GM12878 (cell line): ENCODE measurements around the gene IFT22. TPM values are rescaled to one million over a fixed set of nuclear protein-coding genes. Genes with fewer than 3 reads are reported as not detected.

Source experiments
- ATAC-seq: fragments of 200-7000 bp; cut with Tn5 transposase; 3 replicates; pipeline ENCODE4 v1.9.1; 2020; ENCODE audit warnings: mild to moderate bottlenecking, moderate library complexity
- BruUV-seq: library from RNA; stranded (reverse); fragments of 400-500 nt; replicated peaks from 2 replicates; lab custom pipeline; 2021; lab: Mats Ljungman, UMichigan
- CTCF ChIA-PET: fragments of 300-600 bp; sonication (Branson Sonifier 250); formaldehyde crosslinking; extraction: SDS; loops from one replicate; lab custom pipeline; 2021; ENCODE audit warnings: inconsistent platforms; lab: Yijun Ruan, JAX
- POLR2A ChIA-PET: fragments of 350-600 bp; formaldehyde crosslinking; extraction: SDS; loops from one replicate; lab custom pipeline; 2021; ENCODE audit warnings: inconsistent platforms; lab: Charles Lee
- RAD21 ChIA-PET: fragments of 300-600 bp; sonication (Branson Sonifier 250); formaldehyde crosslinking; loops from one replicate; lab custom pipeline; 2023; ENCODE audit warnings: antibody characterized with exemption; ENCODE audit not compliant: unreplicated experiment; lab: Charles Lee
- SMC1A ChIA-PET: fragments of 300-600 bp; sonication (Branson Sonifier 250); formaldehyde crosslinking; loops from one replicate; lab custom pipeline; 2023; ENCODE audit not compliant: unreplicated experiment, uncharacterized antibody; lab: Charles Lee
- DNase-seq: peaks from one replicate; pipeline ENCODE4 v3.0.0-alpha.2; 2011; ENCODE audit warnings: low read depth, low spot score
- FAIRE-seq: peaks from 3 replicates; lab custom pipeline; 2011; peaks lifted over from hg19 to GRCh38; lab: Jason Lieb, UNC
- H2AFZ ChIP-seq: 2 replicates; pipeline ENCODE4 v1.6.0; 2011; ENCODE audit warnings: low read depth, low read length, control low read depth; ENCODE audit not compliant: control insufficient read depth
- H3K27ac ChIP-seq: 2 replicates; pipeline ENCODE4 v1.5.1; 2011; ENCODE audit warnings: control low read depth; ENCODE audit not compliant: control insufficient read depth, insufficient read depth
- H3K27me3 ChIP-seq, 2 experiments: replicated peaks in 1 of 2; 2 replicates each; pipeline versions ENCODE4 v1.6.0 to v1.6.1; 2011; ENCODE audit warnings: low read length in 1 of 2; ENCODE audit not compliant: control insufficient read depth in 2 of 2, insufficient read depth in 2 of 2
- H3K36me3 ChIP-seq, 2 experiments: 2 replicates each; pipeline ENCODE4 v1.5.1; 2011; ENCODE audit warnings: low read length in 1 of 2; ENCODE audit not compliant: control insufficient read depth in 2 of 2, insufficient read depth in 2 of 2
- H3K4me1 ChIP-seq: 2 replicates; pipeline ENCODE4 v1.6.1; 2011; ENCODE audit warnings: mild to moderate bottlenecking, low read length, moderate library complexity, mixed read lengths; ENCODE audit not compliant: control insufficient read depth, insufficient read depth
- H3K4me2 ChIP-seq: 2 replicates; pipeline ENCODE4 v1.6.0; 2011; ENCODE audit warnings: control low read depth; ENCODE audit not compliant: control insufficient read depth, insufficient read depth
- H3K4me3 ChIP-seq: fragments of 200-600 bp; sonication (generic); 2 replicates; pipeline ENCODE4 v1.5.1; 2016
- H3K79me2 ChIP-seq: 2 replicates; pipeline ENCODE4 v1.6.0; 2011; ENCODE audit warnings: low read length; ENCODE audit not compliant: control insufficient read depth, insufficient read depth
- H3K9ac ChIP-seq: 2 replicates; pipeline ENCODE4 v1.8.0; 2011; ENCODE audit warnings: low read length, control low read depth, mixed read lengths; ENCODE audit not compliant: control insufficient read depth, insufficient read depth
- H3K9me3 ChIP-seq: replicated peaks from 3 replicates; pipeline ENCODE4 v1.5.1; 2011; ENCODE audit warnings: mild to moderate bottlenecking, low read length; ENCODE audit not compliant: control insufficient read depth, insufficient read depth
- H4K20me1 ChIP-seq: 2 replicates; pipeline ENCODE4 v1.6.0; 2011; ENCODE audit not compliant: control insufficient read depth, insufficient read depth
- IRF4 ChIP-seq: IDR thresholded peaks from 2 replicates; pipeline ENCODE4 v1.6.1; 2011; ENCODE audit warnings: low read depth, low read length
- JUND ChIP-seq: IDR thresholded peaks from 2 replicates; pipeline ENCODE4 v1.6.1; 2012; ENCODE audit warnings: low read depth, mild to moderate bottlenecking, low read length, improper control_type of control experiment, moderate library complexity
- MEF2A ChIP-seq: IDR thresholded peaks from 2 replicates; pipeline ENCODE4 v1.6.1; 2011; ENCODE audit warnings: low read depth, mild to moderate bottlenecking, low read length, moderate library complexity; ENCODE audit not compliant: insufficient read depth
- MXI1 ChIP-seq: fragments of 150-350 bp; IDR thresholded peaks from 2 replicates; pipeline ENCODE4 v1.6.1; 2011; ENCODE audit warnings: low read depth, mild to moderate bottlenecking, inconsistent platforms, low read length, improper control_type of control experiment
- NR2C1 ChIP-seq: fragments of 450-650 bp; IDR thresholded peaks from 2 replicates; pipeline ENCODE4 v1.6.1; 2017; ENCODE audit warnings: antibody characterized with exemption, mild to moderate bottlenecking, moderate library complexity
- PAX5 ChIP-seq: IDR thresholded peaks from 2 replicates; pipeline ENCODE4 v1.6.1; 2011; ENCODE audit warnings: low read depth, low read length, borderline replicate concordance
- RAD51 ChIP-seq: fragments of 450-650 bp; IDR thresholded peaks from 2 replicates; pipeline ENCODE4 v1.6.1; 2016; ENCODE audit warnings: moderate library complexity, mild to moderate bottlenecking, inconsistent platforms
- RB1 ChIP-seq: fragments of 450-650 bp; formaldehyde crosslinking; IDR thresholded peaks from 2 replicates; pipeline ENCODE4 v1.6.1; 2017; ENCODE audit warnings: mild to moderate bottlenecking, borderline replicate concordance
- RELA ChIP-seq: fragments of 450-650 bp; IDR thresholded peaks from 2 replicates; pipeline ENCODE4 v1.8.0; 2014; ENCODE audit warnings: borderline replicate concordance; ENCODE audit not compliant: partially characterized antibody
- WRNIP1 ChIP-seq: IDR thresholded peaks from 2 replicates; pipeline ENCODE4 v1.6.1; 2011; ENCODE audit warnings: low read depth, low read length, improper control_type of control experiment, borderline replicate concordance
- ZNF384 ChIP-seq: IDR thresholded peaks from 2 replicates; pipeline ENCODE4 v1.6.1; 2012; ENCODE audit warnings: low read depth, mild to moderate bottlenecking, low read length, improper control_type of control experiment, borderline replicate concordance
- WGBS: methylation state at CpG from one replicate; pipeline ENCODE4 v1.1.6; 2016; ENCODE audit warnings: low lambda C conversion rate; ENCODE audit not compliant: insufficient replicate concordance, insufficient coverage; ENCODE audit errors: missing lambda C conversion rate; 5-methylcytosine and 5-hydroxymethylcytosine counted together
- in situ Hi-C: fragments of 300-500 bp; cut with MboI; formaldehyde crosslinking; loops from 9 replicates; pipeline ENCODE4 v1.14.3; 2018; ENCODE audit warnings: mixed read lengths
- intact Hi-C: fragments of 100-400 bp; cut with micrococcal nuclease; formaldehyde crosslinking; loops from one replicate; pipeline ENCODE4 v1.14.2; 2022; ENCODE audit not compliant: unreplicated experiment
- polyA plus RNA-seq, 11 experiments: library from polyadenylated mRNA; depleted of rRNA in 4 of 11; unstranded in 6 of 11; stranded (reverse) in 5 of 11; fragments of >200 nt; fragmentation: Nextera tagmentation in 4 of 11; fragmentation: Illumina TruSeq in 1 of 11; extraction: Ambion mirVana in 4 of 11; extraction: Trizol in 1 of 11; gene quantifications; 1 replicate in 1 of 11; 2 replicates in 10 of 11; pipeline versions ENCODE4 v1.2.1 to v1.2.3, GENCODE V29; 2011 to 2016; ENCODE audit warnings: inconsistent platforms in 2 of 11, missing spikeins in 2 of 11, low read depth in 1 of 11
- total RNA-seq, 4 experiments: library from RNA; depleted of rRNA in 3 of 4; stranded (reverse); fragments of >200 nt in 3 of 4; fragmentation: Illumina TruSeq in 1 of 4; extraction: Trizol in 1 of 4; gene quantifications; 2 replicates each; pipeline versions ENCODE4 v1.2.1 to v1.2.3, GENCODE V29; 2013 to 2021
- TF ChIP-seq, protein P1 (sequence below): fragments of 450-650 bp; formaldehyde crosslinking; IDR thresholded peaks from 2 replicates; pipeline ENCODE4 v1.4.0; 2022; ENCODE audit warnings: mild to moderate bottlenecking, moderate library complexity

The IFT22 gene
- total and polyA plus RNA-seq, 10 of the 15 experiments (the other 5 are each of a cell fraction or from before 2014, with no cell fraction given) = 10.1 to 25.7 (median 19.0) TPM

DNA sequence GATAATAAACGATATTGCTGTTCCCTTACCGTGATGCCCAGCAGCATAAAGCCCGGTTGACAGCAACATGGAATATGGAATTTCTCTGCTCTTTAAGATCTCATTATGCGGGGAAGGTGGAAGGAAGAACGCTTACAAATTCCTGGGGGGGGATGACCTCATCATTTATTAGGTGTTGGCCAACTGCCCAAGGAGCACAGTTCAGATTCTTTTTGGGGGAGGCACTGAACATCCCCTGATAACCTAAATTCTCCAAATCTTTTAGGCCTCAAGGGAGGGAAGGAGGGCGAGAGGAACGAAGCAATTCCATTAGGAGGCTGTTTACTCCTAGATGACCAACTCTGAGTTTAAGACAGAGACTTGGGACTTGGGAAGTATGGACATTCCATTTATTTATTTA lies 35.8 kb upstream of the IFT22 start:
- WGBS = 50% methylated on average over 7 of the region's 7 CpGs
- FAIRE-seq (no peak), ATAC-seq (no peak), DNase-seq (no peak)
- in situ Hi-C loops = loop anchor here (25.0 kb wide), 1 partner anchor 905 kb away; no protein-coding TSS in a partner anchor
- no peak overlapping the region for H3K4me2 ChIP-seq
- ChIA-PET POLR2A (interaction anchor here (0.7 kb wide), 1 partner anchor 25 kb away, joined by 5 read pairs; no protein-coding TSS in a partner anchor), RAD21 (no interaction called here), CTCF (no interaction called here), SMC1A (interaction anchor here (0.6 kb wide), 1 partner anchor 1452 kb away, joined by 3 read pairs; no protein-coding TSS in a partner anchor)
- H3K9ac ChIP-seq = no peak overlapping the region
- no peaks in the 10 kb centered on the region for H3K4me1 ChIP-seq
- BruUV-seq = no TSS peak
- no peaks in the 10 kb centered on the region for H4K20me1 ChIP-seq
- no peaks in the 10 kb centered on the region for H3K79me2 ChIP-seq
- TF ChIP-seq MXI1 (no peak), ZNF384 (no peak), RELA (no peak), JUND (no peak), RB1 (no peak), PAX5 (no peak), RAD51 (no peak), WRNIP1 (no peak), IRF4 (no peak), MEF2A (no peak), NR2C1 (no peak)
- TF ChIP-seq, protein P1, sequence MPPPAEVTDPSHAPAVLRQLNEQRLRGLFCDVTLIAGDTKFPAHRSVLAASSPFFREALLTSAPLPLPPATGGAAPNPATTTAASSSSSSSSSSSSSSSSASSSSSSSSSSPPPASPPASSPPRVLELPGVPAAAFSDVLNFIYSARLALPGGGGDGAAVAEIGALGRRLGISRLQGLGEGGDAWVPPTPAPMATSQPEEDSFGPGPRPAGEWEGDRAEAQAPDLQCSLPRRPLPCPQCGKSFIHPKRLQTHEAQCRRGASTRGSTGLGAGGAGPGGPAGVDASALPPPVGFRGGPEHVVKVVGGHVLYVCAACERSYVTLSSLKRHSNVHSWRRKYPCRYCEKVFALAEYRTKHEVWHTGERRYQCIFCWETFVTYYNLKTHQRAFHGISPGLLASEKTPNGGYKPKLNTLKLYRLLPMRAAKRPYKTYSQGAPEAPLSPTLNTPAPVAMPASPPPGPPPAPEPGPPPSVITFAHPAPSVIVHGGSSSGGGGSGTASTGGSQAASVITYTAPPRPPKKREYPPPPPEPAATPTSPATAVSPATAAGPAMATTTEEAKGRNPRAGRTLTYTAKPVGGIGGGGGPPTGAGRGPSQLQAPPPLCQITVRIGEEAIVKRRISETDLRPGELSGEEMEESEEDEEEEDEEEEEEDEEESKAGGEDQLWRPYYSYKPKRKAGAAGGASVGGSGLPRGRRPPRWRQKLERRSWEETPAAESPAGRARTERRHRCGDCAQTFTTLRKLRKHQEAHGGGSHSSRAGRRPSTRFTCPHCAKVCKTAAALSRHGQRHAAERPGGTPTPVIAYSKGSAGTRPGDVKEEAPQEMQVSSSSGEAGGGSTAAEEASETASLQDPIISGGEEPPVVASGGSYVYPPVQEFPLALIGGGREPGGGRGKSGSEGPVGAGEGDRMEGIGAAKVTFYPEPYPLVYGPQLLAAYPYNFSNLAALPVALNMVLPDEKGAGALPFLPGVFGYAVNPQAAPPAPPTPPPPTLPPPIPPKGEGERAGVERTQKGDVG = no peak
- H3K4me3 ChIP-seq = no peak overlapping the region
- H3K27me3 ChIP-seq = peaks cover 0 to 3% of the 10 kb centered on the region in 2 experiments; a peak in 3 of 4 replicates
- intact Hi-C loops = no loop called here
- no peaks in the 10 kb centered on the region for H3K9me3 ChIP-seq
- no peak overlapping the region for H3K27ac ChIP-seq
- no peaks in the 10 kb centered on the region for H3K36me3 ChIP-seq
- no peak overlapping the region for H2AFZ ChIP-seq
